GM19193 (cell line): ENCODE data around the gene C14orf119.

Source experiments
- POLR2A ChIP-seq: IDR thresholded peaks from 4 replicates; pipeline ENCODE4 v1.6.1; 2011; ENCODE audit not compliant: insufficient read depth, insufficient read length; ENCODE audit errors: extremely low read depth

C14orf119 gene

GRCh38 chr14:23137813-23138535, 42.7 kb downstream of the C14orf119 start:
- TF ChIP-seq POLR2A: no peak

- TF ChIP-seq POLR2A: no peak
These were observed 44.6 kb downstream of the C14orf119 start for GRCh38 chr14:23139874-23140273.

DNA sequence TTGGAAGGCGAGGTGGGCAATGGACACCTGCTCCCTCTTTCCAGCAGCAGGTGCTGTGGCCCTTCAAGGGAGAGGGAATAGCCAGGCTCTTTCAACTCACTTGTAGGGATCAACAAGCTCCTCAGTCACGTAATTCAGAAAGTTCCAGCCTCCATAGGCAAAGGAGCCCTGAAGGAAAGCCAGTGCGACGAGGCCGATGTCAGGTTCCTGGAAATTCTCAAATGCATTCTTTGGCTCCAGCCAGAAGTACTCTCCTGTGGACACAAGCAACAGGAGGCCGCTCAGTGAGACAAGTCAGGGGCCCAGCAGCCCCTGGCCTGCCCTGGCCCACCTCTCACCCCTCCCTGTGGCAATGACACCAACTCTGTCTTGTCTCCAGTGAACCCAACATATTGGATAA, 45.1 kb downstream of the C14orf119 start:
- TF ChIP-seq POLR2A: no peak

DNA sequence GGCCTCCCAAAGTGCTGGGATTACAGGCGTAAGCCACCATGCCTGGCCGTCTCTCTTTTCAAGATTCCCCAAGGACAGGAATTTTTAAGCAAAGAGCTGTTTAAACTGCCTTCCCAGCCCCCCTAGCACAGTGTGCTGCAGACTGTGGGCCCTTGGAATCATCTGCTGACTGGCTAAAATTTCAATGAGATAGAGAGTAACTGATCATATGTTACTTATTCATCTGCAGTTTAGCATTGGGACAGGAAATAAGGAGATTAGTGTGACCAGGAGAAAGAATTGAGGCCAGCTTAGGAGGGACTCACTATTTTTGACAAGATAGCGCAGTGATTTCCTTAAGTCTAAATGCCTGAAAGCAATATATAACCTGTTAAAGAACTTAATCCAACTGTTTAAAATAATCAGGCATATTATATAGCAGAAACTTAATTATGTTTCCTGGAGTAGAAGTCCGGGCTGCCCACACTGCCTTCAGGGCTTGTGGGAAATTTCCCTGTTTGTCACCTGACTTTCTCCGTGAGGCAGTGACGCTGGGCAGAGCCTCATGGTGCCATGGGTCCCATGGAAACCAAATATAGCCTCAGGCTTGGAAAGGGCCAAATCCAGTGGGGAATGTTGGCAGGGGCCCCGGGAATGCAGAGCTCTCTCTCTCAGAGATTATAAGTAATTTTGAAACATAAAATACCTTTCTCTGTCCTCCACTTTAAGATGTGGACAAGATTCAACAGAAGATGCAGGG, 46.6 kb downstream of the C14orf119 start:
- TF ChIP-seq POLR2A: no peak

DNA sequence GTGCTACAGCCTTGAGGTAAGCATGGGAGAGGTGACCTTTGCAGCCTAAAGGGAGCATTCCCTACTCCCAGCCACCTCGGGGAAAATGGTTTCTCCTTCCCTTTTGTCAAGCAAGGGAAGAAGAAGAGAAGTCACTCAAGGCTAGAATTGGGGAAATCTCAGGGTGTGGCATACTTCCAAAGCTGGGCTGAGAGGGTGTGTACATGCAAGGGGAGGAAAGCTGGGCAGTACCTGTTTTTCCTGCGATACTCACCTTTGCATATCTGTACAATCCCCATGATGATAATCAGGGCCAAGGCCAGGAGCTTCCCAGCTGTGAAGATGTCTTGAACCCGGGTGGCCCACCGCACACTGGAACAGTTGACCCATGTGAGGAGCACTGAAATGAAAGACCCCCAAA, 47.5 kb downstream of the C14orf119 start:
- no peak for TF ChIP-seq POLR2A

DNA sequence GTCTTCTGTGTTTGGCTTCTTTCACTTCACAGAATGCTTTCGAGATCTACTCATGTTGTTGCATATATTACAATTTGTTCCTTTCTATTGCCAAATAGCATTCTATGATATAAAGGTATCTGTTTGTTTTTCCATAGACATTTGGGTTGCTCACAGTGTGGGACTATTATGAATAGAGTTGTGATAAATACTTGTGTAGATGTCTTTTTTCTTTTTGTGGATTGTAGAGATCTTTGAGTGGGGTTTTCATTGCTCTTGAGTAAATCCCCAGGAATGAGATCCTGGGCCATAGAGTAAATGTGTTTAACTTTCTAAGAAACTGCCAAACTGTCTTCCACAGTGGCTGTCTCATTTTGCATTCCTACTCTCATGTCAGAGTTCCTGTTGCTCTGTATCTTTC, 48.6 kb downstream of the C14orf119 start:
- TF ChIP-seq POLR2A: no peak

DNA sequence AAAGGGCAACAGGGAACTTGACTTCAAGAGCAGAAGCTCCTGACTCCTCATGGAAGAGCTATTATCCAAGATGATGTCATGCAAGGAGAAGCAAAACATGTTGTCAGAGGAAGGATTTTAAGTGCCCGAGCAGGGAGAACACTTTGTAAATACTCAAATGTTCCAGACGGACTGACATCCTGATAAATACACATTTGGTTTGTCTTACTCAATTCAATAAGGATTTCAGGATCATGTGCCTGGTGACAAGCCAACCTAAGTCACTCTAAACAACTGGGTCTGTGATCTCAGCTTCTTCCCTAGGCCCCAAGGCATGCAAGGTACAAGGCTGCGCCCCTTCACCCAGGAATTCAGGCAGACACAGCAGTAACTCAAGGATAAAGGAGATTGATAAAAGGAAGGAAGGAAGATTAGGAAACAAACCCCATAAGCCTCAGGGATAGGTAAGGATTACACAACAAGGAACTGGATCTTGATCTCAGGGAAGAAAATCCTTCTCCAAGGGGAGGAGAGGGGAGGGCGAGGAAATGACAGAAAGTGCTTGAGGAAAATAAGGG, 50.6 kb downstream of the C14orf119 start:
- TF ChIP-seq POLR2A: no peak

DNA sequence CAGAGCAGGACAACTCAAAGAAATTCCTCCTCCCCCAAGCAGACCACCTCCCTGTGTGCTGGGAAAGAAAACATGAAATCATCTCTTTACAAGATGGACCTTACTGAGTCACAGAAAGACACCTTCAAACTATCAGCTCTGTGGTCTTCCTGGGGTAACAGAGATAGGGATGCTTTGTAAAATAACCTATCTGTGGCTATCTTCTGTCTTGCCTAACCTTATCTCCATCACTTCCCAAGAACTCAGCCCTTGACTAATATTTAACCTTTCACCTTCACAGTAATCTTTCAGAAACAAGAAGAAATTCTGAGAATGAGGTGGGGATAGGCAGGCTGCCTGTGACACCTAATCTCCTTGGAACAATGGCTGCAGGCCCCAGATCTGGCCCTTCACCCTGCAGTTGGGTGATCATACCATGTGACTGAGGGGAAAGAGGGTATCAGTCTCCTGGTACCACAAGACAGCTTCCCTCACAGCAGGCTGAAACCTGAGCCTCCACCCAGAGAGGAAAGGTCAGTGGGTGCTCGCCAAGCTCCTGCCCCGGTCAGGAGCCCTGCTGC, 51.1 kb downstream of the C14orf119 start:
- TF ChIP-seq POLR2A: no peak

- no peak for TF ChIP-seq POLR2A
These were observed 51.7 kb downstream of the C14orf119 start for GRCh38 chr14:23146980-23147379.

DNA sequence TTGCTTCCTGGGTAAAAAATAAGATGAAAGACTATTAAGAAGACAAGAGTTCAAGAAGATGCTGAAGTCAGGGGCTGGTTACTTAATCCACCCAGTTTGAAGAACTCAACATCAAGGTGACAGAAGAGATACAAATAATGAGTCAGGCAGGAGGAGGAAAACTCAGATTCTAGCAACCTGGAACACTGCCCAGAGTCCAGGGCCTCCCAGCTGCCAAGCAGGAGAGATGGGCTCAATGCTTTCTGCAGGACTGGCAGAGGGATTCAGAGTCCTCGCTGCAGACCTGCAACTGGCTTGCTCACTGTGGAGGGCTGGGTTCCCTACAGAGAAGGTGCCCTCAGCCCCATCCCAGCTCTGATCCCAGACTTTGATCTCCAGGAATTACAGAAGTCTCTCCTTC, 52.4 kb downstream of the C14orf119 start:
- TF ChIP-seq POLR2A: no peak

DNA sequence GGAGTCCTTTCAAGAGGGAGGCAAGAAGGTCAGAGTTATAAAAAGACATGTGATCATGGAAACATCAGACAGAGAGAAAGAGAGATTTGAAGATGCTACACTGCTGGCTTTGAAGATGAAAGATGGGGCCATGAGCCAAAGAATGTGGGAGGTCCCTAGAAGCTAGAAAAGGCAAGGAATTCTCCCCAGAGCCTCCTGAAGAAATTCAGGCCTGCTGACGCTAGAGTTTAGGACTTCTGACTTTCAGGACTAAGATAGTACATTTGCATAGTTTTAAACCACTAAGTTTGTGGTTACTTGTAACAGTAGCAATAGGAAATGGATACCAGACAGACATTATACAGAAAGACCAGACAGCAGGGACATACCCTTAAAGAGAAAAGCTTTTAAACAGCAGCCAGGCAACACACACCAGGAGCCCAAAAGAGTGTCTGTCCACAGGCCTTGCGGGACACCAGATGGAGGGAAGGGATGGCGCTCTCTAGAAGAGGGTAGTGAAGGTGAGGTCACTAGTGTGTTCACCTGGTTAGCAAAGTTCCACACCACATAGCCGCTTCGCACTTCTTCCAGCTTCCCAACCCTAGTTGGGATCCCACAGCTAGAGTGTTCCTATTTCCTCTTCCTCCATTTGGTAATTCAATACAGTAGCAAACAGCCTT, 53.4 kb downstream of the C14orf119 start:
- no peak for TF ChIP-seq POLR2A

DNA sequence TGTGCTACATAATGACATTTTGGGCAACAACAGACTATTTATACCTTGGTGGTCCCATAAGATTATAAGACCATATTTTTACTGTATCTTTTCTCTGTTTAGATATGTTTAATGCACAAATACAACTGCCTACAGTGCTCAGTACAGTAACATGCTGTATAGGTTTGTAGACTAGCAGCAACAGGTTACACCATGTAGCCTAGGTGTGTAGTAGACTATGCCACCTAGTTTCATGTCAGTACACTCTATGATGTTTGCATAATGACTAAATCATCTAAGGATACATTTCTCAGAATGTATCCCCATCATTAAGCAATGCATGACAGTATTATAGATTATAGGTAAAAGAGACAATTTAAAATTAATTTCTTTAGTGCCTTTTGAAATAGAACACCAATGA, 54.4 kb downstream of the C14orf119 start:
- TF ChIP-seq POLR2A: no peak
